Activated CD4-positive, alpha-beta T cell treated with anti-CD3 and anti-CD28 coated beads, Interleukin-2, amount 50 U/mL, for 4 hours (primary cell): ENCODE data around the gene UNC93B1.
"Not testable (repeated sequence)": the region's sequence is repeated elsewhere in the genome, so short reads cannot be mapped to it uniquely, and the experiment has no call there.

Experiments used
- DNase-seq, 2 experiments: peaks; one replicate each; pipeline ENCODE4 v3.0.0-alpha.2; 2020

Gene UNC93B1

DNA sequence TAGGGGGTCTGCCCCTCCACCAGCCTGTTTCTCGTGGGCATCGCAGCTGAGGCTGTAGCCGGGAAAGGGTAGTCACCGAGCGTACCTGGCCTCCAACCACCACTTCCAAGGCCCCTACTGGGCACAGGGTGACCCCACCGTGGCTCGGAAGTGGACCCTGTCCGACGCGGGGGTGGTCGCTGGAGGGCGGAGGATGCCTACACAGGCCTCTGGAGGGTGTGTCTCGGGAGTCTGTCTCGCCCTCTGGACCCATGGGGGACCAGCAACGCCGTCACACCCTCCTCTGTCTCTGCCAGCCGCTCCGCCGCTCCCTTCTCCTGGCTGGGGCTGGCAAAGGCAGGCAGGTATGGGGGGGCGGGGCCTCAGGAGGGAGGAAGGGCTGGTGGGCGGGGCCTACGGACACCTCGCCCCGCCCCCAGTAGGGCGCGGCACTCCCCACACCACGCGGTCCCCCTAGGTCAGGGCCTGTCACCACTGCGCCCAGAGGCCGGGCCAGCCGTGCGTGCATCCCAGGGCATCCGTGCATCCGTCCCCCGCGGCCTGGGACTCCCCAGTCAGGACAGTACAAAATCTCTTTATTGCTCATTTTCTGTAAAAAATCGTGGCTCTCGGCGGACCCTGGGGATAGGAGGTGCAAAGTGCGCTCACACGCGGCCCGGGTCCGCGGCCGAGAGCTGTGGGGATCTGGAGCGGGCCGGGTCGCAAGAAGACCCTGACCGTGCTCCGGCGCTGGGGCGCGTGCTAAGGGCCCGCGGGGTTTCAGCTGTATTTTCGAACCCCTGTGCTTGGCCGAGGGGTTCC is 13.2 kb downstream of the UNC93B1 start:
- not testable (repeated sequence) for DNase-seq

DNA sequence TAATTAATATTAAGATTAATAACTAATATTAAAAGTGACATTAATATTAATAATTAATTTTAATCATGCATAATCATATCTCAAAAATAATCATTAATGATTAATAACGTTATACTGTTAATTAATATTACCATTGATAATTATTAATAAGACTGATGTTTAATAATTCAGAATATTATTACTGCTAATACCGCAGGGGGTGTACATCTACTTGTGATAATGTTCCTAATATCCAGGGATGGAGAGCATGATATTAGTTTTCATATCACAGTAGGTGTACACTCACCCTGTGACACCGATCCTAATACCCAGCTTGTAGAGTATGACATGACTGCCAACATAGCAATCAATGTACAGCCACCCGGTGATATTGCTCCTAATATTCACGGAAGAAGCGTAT is 18.6 kb downstream of the UNC93B1 start:
- DNase-seq = not testable (repeated sequence)

DNA sequence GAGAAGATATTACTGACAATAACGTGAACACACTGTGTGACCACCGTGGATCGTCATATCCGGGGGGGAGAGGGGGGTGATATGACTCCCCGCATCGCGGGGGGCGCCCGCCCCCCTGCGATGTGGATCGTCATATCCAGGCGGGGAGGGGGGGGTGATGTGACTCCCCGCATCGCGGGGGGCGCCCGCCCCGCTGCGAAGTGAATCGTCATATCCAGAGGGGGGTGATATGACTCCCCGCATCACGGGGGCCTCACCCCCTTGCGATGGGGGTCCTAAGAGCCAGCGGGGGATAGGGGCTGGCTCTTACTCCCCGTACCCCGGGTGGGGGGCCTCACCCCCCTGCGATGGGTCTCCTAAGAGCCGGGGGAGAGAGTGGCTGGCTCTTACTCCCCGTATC is 19.9 kb downstream of the UNC93B1 start:
- DNase-seq = no peak

DNA sequence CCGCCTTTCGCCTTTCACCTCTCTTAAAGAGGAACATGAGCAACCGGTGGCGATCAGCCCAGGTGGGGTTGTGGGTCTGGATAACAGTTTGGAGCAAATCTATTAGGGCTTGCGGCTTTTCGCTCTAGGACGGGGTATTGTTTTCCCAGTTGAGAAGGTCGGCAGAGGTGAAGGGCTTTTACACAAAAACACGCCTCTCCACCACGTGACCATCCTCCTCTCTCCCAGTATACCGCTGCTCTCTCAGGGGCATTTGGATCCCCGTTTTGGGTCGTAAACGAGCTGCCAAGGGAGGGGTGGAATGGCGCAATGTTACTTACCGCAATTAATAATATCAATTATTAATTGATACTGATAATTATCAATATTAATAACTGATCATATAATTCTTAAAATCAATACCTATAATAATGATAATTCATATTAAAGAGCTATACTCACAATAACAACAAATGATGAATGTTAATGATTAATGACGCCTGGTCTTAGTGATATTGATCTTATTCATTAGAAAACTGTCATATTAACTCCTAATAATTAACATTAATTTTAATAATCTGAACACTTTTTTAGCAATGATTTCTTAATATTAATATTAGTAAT is 21.5 kb downstream of the UNC93B1 start:
- DNase-seq = not testable (repeated sequence)

DNA sequence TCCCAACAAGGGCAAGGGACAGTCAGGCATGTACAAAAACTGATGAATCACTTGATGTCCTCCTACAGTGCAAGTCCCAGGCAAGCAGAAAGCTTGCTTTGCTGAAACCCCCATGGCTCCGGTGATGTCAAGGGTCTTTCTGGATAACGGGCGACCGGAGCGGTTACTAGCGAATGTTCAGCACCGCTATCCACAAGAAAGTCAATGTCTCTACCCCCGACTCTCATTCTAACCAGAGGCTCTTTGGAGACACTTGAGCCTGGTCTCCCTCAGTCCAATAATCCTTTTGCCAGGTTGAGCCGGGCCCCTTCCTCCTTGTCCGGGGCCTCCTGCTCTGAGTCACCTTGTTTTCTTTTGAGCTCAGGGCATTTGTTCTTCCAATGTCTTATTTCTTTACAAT is 22.7 kb downstream of the UNC93B1 start:
- not testable (repeated sequence) for DNase-seq

DNA sequence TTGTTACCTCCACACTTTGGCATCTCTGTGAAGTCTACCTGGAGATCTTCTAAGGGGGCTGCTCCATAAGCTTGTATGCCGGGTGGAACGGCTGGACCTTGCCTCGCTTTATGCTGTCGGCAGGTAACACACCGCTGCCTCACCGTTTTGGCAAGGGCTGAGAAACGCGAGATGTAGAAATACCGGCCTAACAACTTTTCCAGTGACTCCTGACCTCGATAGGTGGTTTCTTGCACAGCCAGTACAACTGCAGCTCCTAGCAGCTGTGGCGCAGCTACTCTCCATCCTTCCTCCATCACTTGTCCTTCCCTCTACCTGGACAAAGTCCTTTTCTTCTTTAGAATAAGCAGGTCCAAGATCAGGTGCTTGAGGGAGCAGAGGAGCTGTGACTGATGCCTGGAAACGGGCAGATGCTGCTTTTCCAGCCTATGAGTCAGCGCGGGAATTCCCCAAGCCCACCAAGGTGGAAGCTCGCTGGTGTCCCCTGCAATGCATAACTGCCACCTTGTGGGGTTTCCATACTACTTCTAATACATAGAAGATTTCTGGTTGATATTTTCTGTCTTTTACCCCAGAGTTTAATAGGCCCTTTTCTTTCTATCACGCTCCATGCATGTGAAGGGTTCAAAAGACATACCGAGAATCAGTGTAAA is 25.0 kb downstream of the UNC93B1 start:
- not testable (repeated sequence) for DNase-seq

DNA sequence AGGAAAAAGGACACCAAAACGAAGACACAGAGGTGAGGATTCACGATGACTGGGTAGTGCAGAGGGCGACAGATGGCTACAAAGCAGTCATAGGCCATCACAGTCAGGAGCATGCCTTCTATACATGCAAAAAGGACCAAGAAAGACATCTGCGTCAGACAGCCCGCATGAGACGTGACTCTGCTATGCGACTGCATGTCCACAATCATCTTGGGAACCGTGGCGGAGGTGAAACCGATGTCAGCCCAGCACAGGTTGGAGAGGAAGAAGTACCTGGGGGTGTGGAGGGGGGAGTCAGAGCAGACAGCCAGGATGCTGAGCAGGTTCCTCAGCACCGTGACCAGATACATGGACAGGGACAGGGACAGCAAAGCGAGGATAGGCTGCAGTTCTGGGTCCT is 29.2 kb downstream of the UNC93B1 start:
- not testable (repeated sequence) for DNase-seq

DNA sequence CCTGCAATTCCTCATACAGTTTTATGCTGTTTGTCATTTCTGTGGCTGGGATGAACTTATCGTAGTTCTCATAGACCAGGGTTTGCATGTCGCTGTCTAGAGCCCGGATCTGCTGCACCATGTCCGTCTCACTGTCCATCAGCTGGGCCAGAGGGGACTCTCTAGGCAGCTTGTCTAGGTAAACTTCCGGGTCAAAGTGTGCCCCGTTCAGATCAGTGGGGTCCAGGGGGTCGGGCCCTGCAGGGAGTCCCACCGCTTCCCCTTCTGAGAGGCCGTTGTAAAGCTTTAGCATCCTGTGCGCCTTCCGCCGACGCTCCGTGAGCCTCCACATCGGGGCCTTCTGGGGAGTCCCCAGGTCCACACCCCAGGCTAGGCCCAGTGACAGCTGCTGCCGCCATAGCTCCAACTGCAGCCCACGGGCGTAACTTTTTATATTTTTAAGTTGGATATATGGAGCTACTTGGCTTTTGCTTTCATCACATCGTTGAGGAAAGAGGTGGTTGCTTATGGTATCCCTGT is 38.0 kb downstream of the UNC93B1 start:
- DNase-seq = not testable (repeated sequence)

DNA sequence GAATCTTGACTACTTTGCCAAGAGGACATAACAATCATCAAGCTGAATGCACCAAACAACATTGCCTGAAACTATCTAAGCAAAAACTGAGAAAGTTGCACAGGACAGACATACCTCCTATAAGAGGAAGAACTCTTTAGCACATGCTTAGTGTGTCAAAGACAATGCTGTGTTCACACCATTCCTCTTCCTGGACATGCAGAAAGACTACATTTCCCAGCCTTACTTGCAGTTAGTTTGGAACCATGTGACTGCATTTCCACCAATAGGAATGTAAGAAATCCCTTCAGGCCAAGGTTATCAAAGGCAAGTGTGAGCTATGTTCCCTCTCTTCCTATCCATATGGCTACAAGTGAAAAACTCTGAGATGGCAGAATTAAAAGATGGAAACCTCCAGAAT is 39.2 kb downstream of the UNC93B1 start:
- DNase-seq = not testable (repeated sequence)

DNA sequence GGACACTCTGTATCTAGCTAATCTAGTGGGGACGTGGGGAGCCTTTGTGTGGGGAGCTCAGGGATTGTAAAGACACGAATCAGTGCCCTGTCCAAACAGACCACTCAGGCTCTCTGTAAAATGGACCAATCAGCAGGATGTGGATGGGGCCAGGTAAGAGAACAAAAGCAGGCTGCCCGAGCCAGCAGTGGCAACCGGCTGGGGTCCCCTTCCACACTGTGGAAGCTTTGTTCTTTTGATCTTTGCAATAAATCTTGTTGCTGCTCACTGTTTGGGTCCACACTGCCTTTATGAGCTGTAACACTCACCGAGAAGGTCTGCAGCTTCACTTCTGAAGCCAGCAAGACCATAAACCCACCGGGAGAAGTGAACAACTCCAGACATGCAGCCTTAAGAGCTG is 40.0 kb downstream of the UNC93B1 start:
- not testable (repeated sequence) for DNase-seq

DNA sequence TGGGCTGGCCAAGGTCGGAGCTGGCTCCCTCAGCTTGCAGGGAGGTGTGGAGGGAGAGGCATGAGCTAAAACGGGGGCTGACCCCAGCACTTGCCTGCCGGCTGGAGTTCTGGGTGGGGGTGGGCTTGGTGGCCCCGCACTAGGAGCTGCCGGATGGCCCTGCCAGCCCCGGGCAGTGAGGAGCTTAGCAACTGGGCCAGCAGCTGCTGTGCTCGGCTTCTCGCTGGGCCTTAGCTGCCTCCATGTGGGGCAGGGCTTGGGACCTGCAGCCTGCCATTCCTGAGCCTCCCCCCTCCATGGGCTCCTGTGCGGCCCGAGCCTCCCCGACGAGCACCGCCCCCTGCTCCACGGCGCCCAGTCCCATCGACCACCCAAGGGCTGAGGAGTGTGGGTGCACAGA is 40.7 kb downstream of the UNC93B1 start:
- not testable (repeated sequence) for DNase-seq

DNA sequence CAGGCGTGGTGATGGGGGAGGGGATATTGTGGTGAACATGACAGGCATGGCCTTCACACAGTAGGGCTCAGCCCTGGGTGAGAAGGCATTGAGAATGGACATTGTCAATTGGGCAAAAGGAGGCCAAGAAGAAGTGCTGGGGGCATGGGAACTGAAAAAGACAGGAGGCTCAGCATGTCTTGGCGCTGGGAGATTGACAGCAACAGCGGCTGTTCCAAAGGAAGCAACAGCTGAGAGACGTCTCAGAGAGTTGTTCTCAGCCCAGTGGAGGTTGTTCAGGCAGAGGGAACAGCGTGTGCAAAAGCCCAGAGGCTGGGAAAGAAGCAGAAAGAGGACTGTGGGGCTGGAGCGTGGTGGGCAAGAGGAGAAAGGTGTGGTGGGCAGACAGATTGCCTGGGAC is 47.7 kb downstream of the UNC93B1 start:
- DNase-seq = not testable (repeated sequence)

DNA sequence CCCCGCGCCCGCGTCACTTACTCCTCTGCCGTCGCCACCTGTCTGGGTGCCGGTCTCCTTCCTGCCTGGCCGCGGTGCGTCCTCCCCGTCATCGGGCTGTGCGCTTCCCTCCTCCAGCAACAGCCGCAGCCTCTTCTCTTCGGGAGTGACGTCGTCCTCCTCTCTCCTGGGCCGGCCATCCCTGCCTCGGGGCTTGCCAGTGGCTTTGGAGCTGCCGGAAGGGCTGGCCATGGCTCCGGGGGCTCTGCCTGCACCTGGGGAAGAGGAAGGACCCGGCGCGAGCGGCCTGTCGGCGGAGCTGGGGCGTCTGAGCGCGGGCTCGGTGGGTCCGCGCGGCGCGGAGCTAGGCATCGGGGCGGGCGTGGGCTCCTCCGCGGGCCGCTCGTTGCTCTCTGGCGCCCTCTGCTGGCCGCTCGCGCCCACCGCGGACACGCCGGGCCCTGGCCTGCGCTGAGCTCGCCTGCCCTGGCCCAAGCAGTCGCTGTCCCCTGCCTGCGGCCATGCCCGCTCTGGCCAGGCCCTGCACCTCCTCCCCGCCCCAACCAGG is 48.4 kb downstream of the UNC93B1 start:
- DNase-seq = peak; percentile 66 to 67

DNA sequence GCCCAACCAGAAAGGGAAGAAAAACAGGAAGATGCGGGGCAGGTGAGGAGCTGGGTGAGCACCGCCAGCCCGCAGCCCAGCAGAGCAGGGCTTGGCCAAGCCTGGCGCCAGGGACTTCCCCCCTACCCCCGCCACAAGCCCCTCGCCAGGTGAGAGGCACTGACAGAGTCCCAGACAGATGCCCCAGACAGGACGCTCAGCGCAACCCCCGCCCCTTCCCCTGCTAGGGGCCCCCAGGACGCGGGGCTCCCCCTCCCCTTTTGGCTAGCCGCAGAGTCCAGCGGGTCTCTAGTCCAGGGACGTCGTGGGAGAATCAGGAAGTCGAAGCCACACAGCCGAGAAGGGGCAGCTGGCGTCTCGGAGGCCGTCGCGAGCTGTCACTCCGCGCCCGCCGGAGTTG is 48.9 kb downstream of the UNC93B1 start:
- DNase-seq = not testable (repeated sequence)

DNA sequence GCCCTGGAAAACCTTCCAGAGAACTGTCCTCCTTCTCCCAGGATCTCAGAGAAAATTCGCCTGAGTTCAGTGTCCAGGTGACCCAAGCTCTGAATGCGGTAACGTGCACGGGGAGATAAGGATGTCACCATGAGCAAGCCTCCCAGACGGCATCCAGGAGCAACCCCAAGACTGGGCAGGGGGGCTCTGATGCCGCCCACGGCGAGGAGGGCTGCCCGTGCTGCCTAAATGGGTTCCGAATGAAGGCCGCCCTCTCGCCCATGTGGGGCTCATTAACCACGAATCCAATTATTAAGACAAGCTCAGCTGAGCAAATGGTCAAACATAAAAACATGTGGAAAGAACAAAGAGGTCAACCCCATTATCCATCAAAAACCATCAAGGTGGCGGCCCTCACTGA is 49.6 kb downstream of the UNC93B1 start:
- DNase-seq = not testable (repeated sequence)

DNA sequence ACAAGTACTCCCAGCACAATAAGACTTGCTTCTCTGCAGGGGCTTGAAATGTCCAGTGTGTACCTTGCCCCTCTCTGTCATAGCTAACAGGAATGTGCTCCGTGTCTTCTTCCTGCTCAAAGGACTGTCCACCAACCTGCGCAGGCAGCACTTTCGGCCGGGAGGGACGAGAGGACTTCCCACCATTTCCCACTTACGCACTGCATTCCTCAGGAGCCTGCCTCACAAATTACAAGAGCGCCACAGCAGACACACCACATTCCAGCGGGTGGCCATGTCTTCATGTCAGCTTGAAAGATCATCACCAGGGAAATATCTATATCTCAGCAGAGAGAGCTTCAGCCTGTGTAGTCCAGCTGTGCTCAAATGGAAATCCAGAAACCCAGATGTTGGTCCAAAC is 53.2 kb downstream of the UNC93B1 start:
- DNase-seq = not testable (repeated sequence)

DNA sequence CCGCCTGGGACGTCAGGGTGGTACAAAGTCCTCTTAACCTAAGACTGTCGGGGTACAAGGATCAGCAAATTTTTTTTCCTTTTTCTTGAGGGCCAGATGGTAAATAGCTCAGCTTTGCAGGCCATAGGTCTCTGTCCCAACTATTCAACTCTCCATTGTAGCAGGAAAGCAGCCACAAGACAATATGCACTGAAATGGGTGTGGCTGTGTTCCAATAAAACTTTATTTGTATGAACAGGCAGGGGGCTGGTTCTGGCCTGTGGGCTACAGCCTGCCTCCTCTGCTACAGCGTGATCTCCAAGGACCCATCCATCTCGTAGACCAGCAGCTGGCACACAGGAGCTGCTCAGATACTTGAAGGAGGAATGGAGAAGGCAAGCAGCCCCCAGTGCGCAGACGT is 56.1 kb downstream of the UNC93B1 start:
- DNase-seq = not testable (repeated sequence)

DNA sequence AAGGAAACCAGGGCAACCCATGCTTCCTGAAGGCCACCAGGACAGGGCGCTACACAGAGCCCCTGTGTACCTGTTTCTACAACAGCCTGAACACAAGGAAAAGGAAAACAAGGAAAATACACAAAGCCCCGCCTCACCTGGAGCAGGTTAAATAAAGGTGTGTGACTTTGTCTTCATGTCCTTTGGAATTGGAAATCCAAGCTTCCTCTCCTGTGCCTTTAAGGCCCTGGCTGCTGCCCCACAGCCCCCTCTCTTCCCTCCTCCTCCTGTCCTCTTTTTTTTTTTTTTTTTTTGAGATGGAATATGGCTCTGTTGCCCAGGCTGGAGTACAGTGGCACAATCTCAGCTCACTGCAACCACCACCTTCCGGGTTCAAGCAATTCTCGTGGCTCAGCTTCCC is 57.5 kb downstream of the UNC93B1 start:
- DNase-seq = not testable (repeated sequence)

DNA sequence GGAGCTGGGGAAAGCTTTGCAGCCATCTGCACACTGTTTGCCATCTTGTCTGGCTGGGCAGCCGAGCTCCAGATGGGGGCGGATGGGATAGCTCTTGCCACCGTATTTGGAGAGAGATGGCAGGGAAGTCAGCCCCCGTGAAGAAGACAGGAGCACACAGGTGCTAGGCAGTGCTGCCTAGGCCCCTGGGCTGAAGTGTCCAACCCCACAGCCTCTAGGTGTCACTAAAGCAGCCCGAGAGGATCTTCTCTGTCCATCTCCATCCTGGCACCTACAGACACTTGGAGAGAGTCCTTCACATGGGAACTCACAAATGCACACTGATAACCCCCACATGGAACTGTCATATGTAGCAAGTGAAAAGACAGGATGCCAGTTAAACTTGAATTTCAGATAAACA is 60.5 kb downstream of the UNC93B1 start:
- not testable (repeated sequence) for DNase-seq
